AG04449 (cell line): ENCODE data around the gene SLIT3.

Experiments used
- CTCF ChIA-PET: fragments of 350-600 bp; formaldehyde crosslinking; extraction: SDS; loops from one replicate; lab custom pipeline; 2021; ENCODE audit warnings: antibody characterized with exemption; lab: Yijun Ruan, JAX
- POLR2A ChIA-PET: fragments of 400-600, 350-600 bp; formaldehyde crosslinking; extraction: SDS; loops from one replicate; lab custom pipeline; 2020; ENCODE audit warnings: antibody characterized with exemption, inconsistent platforms; lab: Yijun Ruan, JAX
- DNase-seq: peaks from one replicate; pipeline ENCODE4 v3.0.0-alpha.2; 2010; ENCODE audit warnings: low read depth, low spot score
- H3K4me3 ChIP-seq: 2 replicates; pipeline ENCODE4 v1.5.1; 2011; ENCODE audit warnings: low read depth, mild to moderate bottlenecking, control low read depth, low read length
- TF ChIP-seq, protein P1 (sequence below): IDR thresholded peaks from one replicate; pipeline ENCODE4 v1.5.1; 2011; ENCODE audit warnings: mild to moderate bottlenecking, moderate library complexity, low read length, control low read depth, inconsistent platforms; ENCODE audit not compliant: insufficient read depth; ENCODE audit errors: missing control alignments

Gene SLIT3

DNA sequence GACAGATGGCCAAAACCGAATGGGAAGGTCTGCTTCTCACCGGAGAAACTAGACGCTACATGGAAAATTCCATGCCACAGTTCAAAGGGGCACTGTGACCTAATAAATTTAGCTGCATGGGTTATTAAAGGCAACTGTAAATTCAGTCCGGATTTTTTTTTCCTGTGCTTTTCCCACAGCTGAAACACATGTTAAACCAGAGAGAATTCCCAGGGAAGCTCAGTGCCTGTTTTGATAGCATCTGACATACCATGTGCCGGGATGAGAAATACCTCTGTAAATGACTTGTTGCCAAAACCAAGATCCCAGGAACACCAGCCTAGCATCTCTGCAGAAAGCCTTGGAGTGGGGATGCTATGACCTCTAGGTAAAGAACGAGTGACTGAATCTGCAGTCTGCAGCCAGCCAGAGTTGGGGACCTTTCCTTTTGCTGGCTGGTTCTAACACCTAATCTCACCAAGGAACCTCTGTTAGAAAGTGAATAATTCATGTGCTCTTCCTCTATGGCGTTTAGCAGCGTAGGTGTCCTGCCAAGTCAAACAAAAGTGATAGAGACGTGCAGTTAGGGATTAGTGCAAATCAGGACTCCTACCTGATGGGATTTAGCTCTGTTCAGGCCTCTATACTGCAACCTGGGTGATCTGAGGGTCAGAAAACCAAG is 77.9 kb downstream of the SLIT3 start:
- POLR2A ChIA-PET = interaction anchor here (1.8 kb wide), 1 partner anchor 10 kb away, joined by 5 read pairs; no protein-coding TSS in a partner anchor
- TF ChIP-seq, protein P1, sequence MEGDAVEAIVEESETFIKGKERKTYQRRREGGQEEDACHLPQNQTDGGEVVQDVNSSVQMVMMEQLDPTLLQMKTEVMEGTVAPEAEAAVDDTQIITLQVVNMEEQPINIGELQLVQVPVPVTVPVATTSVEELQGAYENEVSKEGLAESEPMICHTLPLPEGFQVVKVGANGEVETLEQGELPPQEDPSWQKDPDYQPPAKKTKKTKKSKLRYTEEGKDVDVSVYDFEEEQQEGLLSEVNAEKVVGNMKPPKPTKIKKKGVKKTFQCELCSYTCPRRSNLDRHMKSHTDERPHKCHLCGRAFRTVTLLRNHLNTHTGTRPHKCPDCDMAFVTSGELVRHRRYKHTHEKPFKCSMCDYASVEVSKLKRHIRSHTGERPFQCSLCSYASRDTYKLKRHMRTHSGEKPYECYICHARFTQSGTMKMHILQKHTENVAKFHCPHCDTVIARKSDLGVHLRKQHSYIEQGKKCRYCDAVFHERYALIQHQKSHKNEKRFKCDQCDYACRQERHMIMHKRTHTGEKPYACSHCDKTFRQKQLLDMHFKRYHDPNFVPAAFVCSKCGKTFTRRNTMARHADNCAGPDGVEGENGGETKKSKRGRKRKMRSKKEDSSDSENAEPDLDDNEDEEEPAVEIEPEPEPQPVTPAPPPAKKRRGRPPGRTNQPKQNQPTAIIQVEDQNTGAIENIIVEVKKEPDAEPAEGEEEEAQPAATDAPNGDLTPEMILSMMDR = no peak
- DNase-seq = no peak
- H3K4me3 ChIP-seq = no peak overlapping the region
- CTCF ChIA-PET = interaction anchor here (0.7 to 1.6 kb wide), 4 partner anchors 22 to 236 kb away, joined by 3 read pairs; no protein-coding TSS in a partner anchor

DNA sequence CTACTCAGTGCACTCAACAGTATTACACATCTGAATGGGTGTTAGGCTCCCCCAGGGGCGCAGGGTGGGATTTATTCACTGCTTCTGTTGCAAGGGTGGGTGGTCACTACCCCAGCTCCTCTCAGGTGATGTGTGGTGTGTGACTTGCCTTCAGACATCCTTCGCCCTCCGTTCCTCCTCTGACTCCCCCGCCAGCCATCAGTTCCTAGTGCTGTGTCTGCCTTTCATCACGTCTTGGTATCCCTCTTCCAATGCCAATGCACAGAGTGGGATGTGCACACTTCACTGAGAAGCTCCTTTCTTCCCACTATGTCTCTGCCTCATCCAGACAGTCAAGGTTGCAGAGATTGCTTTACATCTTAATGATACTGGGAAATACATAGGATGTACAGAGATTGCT is 79.4 kb downstream of the SLIT3 start:
- POLR2A ChIA-PET = no interaction called here
- TF ChIP-seq, protein P1 = no peak
- DNase-seq = no peak
- CTCF ChIA-PET = interaction anchor here (2.2 kb wide), 1 partner anchor 10 kb away, joined by 5 read pairs; no protein-coding TSS in a partner anchor
- no peak overlapping the region for H3K4me3 ChIP-seq

DNA sequence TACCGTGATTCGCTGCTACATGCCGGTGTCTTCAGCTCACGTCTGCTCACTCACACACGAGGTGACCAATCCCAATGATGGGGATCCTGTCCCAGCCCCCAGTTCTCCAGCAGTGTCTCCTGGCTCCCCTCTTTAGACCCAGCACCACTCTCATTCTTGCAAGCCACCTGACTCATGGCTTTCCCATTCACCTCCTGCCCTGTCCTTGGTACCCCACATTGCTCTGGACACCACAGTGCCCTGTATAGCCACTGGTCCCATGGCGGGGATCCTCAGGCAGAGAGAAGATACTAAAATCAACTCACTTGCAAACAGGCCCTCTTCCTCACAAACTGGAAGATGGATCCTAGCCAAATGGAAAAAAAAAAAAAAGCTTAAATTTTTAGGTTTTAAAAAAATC is 81.0 kb downstream of the SLIT3 start:
- ChIA-PET CTCF (interaction anchor here (2.2 kb wide), 1 partner anchor 9 kb away, joined by 5 read pairs; no protein-coding TSS in a partner anchor), POLR2A (no interaction called here)
- TF ChIP-seq, protein P1 = no peak
- H3K4me3 ChIP-seq = no peak overlapping the region
- no peak for DNase-seq

DNA sequence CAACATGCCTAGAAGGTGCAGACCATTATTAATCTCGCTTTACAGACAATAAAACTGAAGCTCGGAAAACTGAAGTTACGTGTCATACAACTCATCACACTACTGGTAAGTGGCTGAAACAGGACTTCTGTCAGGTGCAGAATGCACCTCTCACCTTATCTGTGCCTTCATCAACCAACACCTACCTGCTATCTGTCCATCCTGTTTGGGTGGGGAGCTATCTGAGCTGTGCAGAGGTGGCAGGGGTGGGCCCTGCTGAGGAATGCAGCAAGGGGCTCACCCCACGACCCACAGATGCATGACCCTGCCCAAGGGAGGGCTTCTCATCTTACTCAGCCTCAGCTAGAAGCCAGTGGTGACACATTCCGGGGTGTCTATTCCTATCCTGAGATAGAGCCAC is 81.6 kb downstream of the SLIT3 start:
- TF ChIP-seq, protein P1 = no peak
- DNase-seq = no peak
- no peak overlapping the region for H3K4me3 ChIP-seq
- ChIA-PET CTCF (interaction anchor here (2.2 kb wide), 1 partner anchor 8 kb away, joined by 5 read pairs; no protein-coding TSS in a partner anchor), POLR2A (no interaction called here)

DNA sequence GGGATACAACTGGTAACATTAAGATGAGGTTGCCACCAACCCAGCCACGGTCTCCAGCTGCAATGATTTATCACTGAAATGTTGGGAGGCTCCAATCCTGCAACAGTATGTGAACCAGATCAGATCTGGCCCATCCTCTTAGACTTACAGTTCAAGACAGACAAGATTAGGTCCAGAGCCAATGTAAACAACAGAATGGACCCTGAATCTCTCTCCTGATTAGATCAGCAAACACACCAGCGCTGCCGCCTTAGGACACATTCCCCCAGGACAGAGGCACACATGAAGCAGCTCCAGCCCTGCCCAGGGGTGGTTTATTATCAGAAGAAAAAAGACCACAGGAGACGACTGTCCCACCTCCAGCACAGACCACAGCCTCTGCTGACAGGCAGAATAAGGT is 82.1 kb downstream of the SLIT3 start:
- ChIA-PET CTCF (no interaction called here), POLR2A (no interaction called here)
- H3K4me3 ChIP-seq = no peak overlapping the region
- no peak for DNase-seq
- TF ChIP-seq, protein P1 = no peak

DNA sequence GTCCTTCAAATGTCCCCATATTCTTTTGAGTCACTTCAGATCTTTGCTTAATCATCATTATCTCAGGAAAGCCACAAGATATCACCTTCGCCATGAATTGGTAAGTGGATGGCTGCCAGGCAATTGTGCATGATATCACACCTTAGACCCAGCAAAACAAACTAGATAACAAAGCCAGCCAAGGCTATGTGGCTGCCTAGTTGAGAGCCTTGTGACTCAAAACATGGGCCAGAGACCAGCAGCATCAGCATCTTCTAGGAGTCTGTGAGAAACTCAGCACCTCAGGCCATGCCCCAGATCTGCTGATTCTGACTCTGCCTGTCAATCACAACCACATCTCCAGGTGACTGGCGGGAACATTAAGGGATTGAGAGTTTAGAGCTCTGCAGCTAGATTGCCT is 82.8 kb downstream of the SLIT3 start:
- POLR2A ChIA-PET = no interaction called here

More for the DNA sequence above, 82.8 kb downstream of the SLIT3 start:
- TF ChIP-seq, protein P1 = no peak
- DNase-seq = no peak
- CTCF ChIA-PET = no interaction called here
- H3K4me3 ChIP-seq = no peak overlapping the region
